Measurements from ENCODE around the gene ABCC1.
"Not testable (repeated sequence)": the region's sequence is repeated elsewhere in the genome, so short reads cannot be mapped to it uniquely, and the experiment has no call there.

Gene ABCC1

GRCh38 chr16:16100631-16101030, 151.2 kb downstream of the ABCC1 start:
- no peak for DNase-seq (ENCODE audit: low spot score)
- TF ChIP-seq CTCF (IDR thresholded peaks at IDR 0.05; ENCODE audit: extremely low read depth, missing control alignments), result no peak

GRCh38 chr16:16101585-16101984, 152.2 kb downstream of the ABCC1 start:
- no peak for TF ChIP-seq CTCF (IDR thresholded peaks at IDR 0.05; ENCODE audit: extremely low read depth, missing control alignments)
- DNase-seq (ENCODE audit: low spot score), result no peak

DNA sequence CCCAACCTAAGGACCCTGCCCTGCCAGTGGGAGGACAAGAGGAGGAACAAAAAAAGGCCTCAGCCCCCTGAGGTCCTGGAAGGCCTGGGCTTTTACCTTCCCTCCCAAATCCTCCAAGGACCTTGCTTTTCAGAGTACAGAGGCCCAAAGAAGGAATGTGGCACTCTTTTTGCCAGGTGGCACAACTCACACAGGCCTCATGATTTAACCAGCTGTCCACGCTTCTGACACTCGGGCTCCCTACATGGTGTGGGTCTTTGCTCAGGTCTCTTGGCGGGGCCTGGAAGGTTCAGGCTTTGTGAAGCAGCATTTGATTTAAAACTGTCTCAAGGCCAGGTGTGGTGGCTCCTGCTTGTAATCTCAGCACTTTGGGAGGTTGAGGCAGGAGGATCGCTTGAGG, 153.3 kb downstream of the ABCC1 start:
- TF ChIP-seq CTCF (IDR thresholded peaks at IDR 0.05; ENCODE audit: extremely low read depth, missing control alignments), result no peak

DNA sequence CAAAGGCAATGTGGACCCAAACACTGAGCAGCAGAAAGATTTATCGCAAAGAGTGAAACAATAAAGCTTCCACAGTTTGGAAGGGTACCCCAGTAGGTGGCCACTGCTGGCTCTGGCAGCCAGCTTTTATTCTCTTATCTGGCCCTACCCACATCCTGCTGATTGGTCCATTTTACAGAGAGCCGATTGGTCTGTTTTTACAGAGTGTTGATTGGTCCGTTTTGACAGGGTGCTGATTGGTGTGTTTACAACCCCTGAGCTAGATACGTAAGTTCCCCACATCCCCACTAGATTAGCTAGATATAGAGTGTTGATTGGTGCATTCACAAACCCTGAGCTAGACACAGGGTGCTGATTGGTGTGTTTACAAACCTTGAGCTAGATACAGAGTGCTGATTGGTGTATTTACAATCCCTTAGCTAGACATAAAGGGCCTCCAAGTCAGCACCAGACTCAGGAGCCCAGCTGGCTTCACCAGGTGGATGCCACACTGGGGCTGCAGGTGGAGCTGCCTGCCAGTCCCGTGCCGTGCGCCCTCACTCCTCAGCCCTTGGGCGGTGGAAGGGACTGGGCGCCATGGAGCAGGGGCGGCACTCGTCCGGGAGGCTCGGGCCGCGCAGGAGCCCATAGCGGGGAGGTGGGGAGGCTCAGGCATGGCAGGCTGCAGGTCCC, 154.9 kb downstream of the ABCC1 start:
- DNase-seq (ENCODE audit: low spot score), result not testable (repeated sequence)

More for the DNA sequence above, 153.3 kb downstream of the ABCC1 start:
- no peak for DNase-seq (ENCODE audit: low spot score)

GRCh38 chr16:16104804-16105141, 155.4 kb downstream of the ABCC1 start:
- not testable (repeated sequence) for DNase-seq (ENCODE audit: low spot score)

- no peak for TF ChIP-seq CTCF (IDR thresholded peaks at IDR 0.05; ENCODE audit: extremely low read depth, missing control alignments)
- no peak for DNase-seq (ENCODE audit: low spot score)
These were observed 156.2 kb downstream of the ABCC1 start for GRCh38 chr16:16105646-16106045.

DNA sequence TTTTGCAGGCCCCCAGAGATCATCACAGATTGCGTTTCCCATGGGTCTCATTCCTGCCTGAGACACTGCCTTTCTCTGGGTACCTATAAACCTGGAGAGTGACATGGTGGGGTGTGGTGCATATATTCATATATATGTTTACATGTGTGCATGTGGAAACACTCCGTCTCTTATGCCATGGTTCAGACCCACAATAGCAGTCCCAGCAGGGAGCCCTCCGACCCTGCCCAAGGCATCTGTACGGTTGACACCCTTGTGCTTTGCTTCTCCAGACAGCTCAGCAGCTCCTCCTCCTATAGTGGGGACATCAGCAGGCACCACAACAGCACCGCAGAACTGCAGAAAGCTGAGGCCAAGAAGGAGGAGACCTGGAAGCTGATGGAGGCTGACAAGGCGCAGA, 157.1 kb downstream of the ABCC1 start:
- DNase-seq (ENCODE audit: low spot score), result no peak
- no peak for TF ChIP-seq CTCF (IDR thresholded peaks at IDR 0.05; ENCODE audit: extremely low read depth, missing control alignments)

GRCh38 chr16:16107839-16108238, 158.4 kb downstream of the ABCC1 start:
- no peak for TF ChIP-seq CTCF (IDR thresholded peaks at IDR 0.05; ENCODE audit: extremely low read depth, missing control alignments)
- no peak for DNase-seq (ENCODE audit: low spot score)
